Left ventricle myocardium inferior (tissue), 1 donor: ENCODE measurements around the gene COP1. TPM values are rescaled to one million over a fixed set of nuclear protein-coding genes. Genes with fewer than 3 reads are reported as not detected.

Source experiments
- DNase-seq: peaks from one replicate; pipeline ENCODE4 v3.0.0-alpha.2; 2020
- H3K27ac ChIP-seq: fragments of 200-600 bp; replicated peaks from 2 replicates; pipeline ENCODE4 v1.8.0; 2021
- H3K27me3 ChIP-seq: fragments of 200-600 bp; 2 replicates; pipeline ENCODE4 v1.8.0; 2021; ENCODE audit warnings: low read depth
- H3K36me3 ChIP-seq: fragments of 200-600 bp; 2 replicates; pipeline ENCODE4 v1.8.0; 2021
- H3K4me1 ChIP-seq: fragments of 200-600 bp; 2 replicates; pipeline ENCODE4 v1.8.0; 2021
- H3K4me3 ChIP-seq: fragments of 200-600 bp; 2 replicates; pipeline ENCODE4 v1.8.0; 2021; ENCODE audit warnings: mild to moderate bottlenecking, moderate library complexity
- H3K9me3 ChIP-seq: fragments of 200-600 bp; replicated peaks from 2 replicates; pipeline ENCODE4 v1.8.0; 2021
- CTCF ChIP-seq: fragments of 200-600 bp; IDR thresholded peaks from 2 replicates; pipeline ENCODE4 v1.8.0; 2021; ENCODE audit warnings: antibody characterized with exemption, mild to moderate bottlenecking, borderline replicate concordance
- intact Hi-C: fragments of 100-400 bp; cut with micrococcal nuclease; formaldehyde crosslinking; loops from one replicate; pipeline ENCODE4 v1.11.0; 2022
- total RNA-seq: library from RNA; stranded (reverse); fragmentation: NEBNext Ultra II Directional; extraction: Animal tissue kit (Norgen Biotek cat#: 25700); gene quantifications from one replicate; pipeline ENCODE4 v1.2.1, GENCODE V29; 2021
- donor health status: DM: no; HTN: yes; CAD: no; lungs with severe emphysema.

The COP1 gene
- total RNA-seq, 1 donor from 2014 or later: 22.6 TPM

- H3K27me3 ChIP-seq: no peaks in the 10 kb centered on the region
- no peak for TF ChIP-seq CTCF
- H3K4me1 ChIP-seq: peaks cover 16% of the 10 kb centered on the region
- peaks cover 11% of the 10 kb centered on the region for H3K36me3 ChIP-seq
- no peak overlapping the region for H3K4me3 ChIP-seq
- peaks cover 11% of the 10 kb centered on the region for H3K9me3 ChIP-seq
- no peak overlapping the region for H3K27ac ChIP-seq
- intact Hi-C loops: no loop called here
- DNase-seq: no peak
Observed at GRCh38 chr1:175976865-175977642, 230.0 kb downstream of the COP1 start.

- no peaks in the 10 kb centered on the region for H3K4me1 ChIP-seq
- H3K9me3 ChIP-seq: no peaks in the 10 kb centered on the region
- intact Hi-C loops: no loop called here
Observed at GRCh38 chr1:175969231-175969630, 237.9 kb downstream of the COP1 start.

GRCh38 chr1:175968486-175969172 is 238.5 kb downstream of the COP1 start:
- Histone ChIP-seq H3K27me3 (no peaks in the 10 kb centered on the region), H3K27ac (no peak overlapping the region), H3K4me3 (no peak overlapping the region), H3K4me1 (no peaks in the 10 kb centered on the region), H3K9me3 (no peaks in the 10 kb centered on the region), H3K36me3 (peaks cover 25% of the 10 kb centered on the region)
- no peak for TF ChIP-seq CTCF
- intact Hi-C loops: no loop called here
- DNase-seq: no peak

More at GRCh38 chr1:175969231-175969630, 237.9 kb downstream of the COP1 start:
- Histone ChIP-seq H3K27ac (no peak overlapping the region), H3K36me3 (peaks cover 25% of the 10 kb centered on the region), H3K4me3 (no peak overlapping the region), H3K27me3 (no peaks in the 10 kb centered on the region)
- TF ChIP-seq CTCF: no peak
- no peak for DNase-seq

GRCh38 chr1:175963740-175964139 is 243.3 kb downstream of the COP1 start:
- Histone ChIP-seq H3K36me3 (peaks cover 4% of the 10 kb centered on the region), H3K27me3 (no peaks in the 10 kb centered on the region), H3K9me3 (no peaks in the 10 kb centered on the region), H3K4me3 (no peak overlapping the region), H3K27ac (no peak overlapping the region), H3K4me1 (no peaks in the 10 kb centered on the region)
- intact Hi-C loops: no loop called here
- TF ChIP-seq CTCF: no peak
- no peak for DNase-seq

- Histone ChIP-seq H3K4me1 (no peaks in the 10 kb centered on the region), H3K27me3 (no peaks in the 10 kb centered on the region), H3K36me3 (peaks cover 17% of the 10 kb centered on the region), H3K4me3 (no peak overlapping the region), H3K9me3 (peaks cover 8% of the 10 kb centered on the region), H3K27ac (no peak overlapping the region)
- intact Hi-C loops: no loop called here
- TF ChIP-seq CTCF: no peak
- no peak for DNase-seq
Observed at GRCh38 chr1:175960169-175960568, 246.9 kb downstream of the COP1 start.
